Measurements from ENCODE around the gene ZNF646.

The ZNF646 gene

GRCh38 chr16:31110106-31111034 lies 36.1 kb downstream of the ZNF646 start:
- Histone ChIP-seq H3K4me3 (ENCODE audit: low read depth in 1 of 2, low read length in 2 of 2) (peak overlapping the region in 1 of 2 experiments; percentile 74; a peak in 1 of 4 replicates), H3K27ac (ENCODE audit: low read length) (no peak overlapping the region), H3K9ac (ENCODE audit: low read depth, low read length) (0 out of 2 replicates have a peak overlapping the region, but pooled peaks have one; percentile 85), H3K27me3 (ENCODE audit: insufficient read depth, low read length, poor library complexity) (no peaks in the 10 kb centered on the region), H2AFZ (ENCODE audit: low read depth, low read length) (no peak overlapping the region), H3K9me3 (ENCODE audit: insufficient read depth, low read length, severe bottlenecking) (no peaks in the 10 kb centered on the region), H3K4me2 (ENCODE audit: insufficient read depth, low read length) (peak overlapping the region; percentile 87; the same call in 1 of the 2 replicates), H3K4me1 (ENCODE audit: insufficient read depth, low read length) (peaks cover 25% of the 10 kb centered on the region), H3K79me2 (ENCODE audit: insufficient read depth, low read length) (peaks cover 19% of the 10 kb centered on the region), H3K36me3 (ENCODE audit: insufficient read depth, low read length) (peaks cover 42% of the 10 kb centered on the region), H4K20me1 (ENCODE audit: insufficient read depth, low read length) (no peaks in the 10 kb centered on the region)
- ATAC-seq (ENCODE audit: insufficient read depth, low read depth) (no peak), DNase-seq (no peak)
- no peak for TF ChIP-seq EZH2 (IDR thresholded peaks at IDR 0.05; ENCODE audit: borderline replicate concordance, low read depth, low read length, severe bottlenecking)
- TF ChIP-seq CTCF (IDR thresholded peaks at IDR 0.05; ENCODE audit: borderline replicate concordance, extremely low read depth, low read length, poor library complexity, severe bottlenecking) = no peak

- ATAC-seq (ENCODE audit: insufficient read depth, low read depth) (no peak), DNase-seq (no peak)
- no peaks in the 10 kb centered on the region for H4K20me1 ChIP-seq (ENCODE audit: insufficient read depth, low read length)
- no peak overlapping the region for H3K4me2 ChIP-seq (ENCODE audit: insufficient read depth, low read length)
- no peak overlapping the region for H3K27ac ChIP-seq (ENCODE audit: low read length)
- no peak overlapping the region for H3K4me3 ChIP-seq (ENCODE audit: low read depth in 1 of 2, low read length in 2 of 2)
- H3K36me3 ChIP-seq (ENCODE audit: insufficient read depth, low read length) = peaks cover 42% of the 10 kb centered on the region
- H3K79me2 ChIP-seq (ENCODE audit: insufficient read depth, low read length) = peaks cover 26% of the 10 kb centered on the region
- H3K9me3 ChIP-seq (ENCODE audit: insufficient read depth, low read length, severe bottlenecking) = no peaks in the 10 kb centered on the region
- H2AFZ ChIP-seq (ENCODE audit: low read depth, low read length) = no peak overlapping the region
- no peak overlapping the region for H3K9ac ChIP-seq (ENCODE audit: low read depth, low read length)
- peaks cover 38% of the 10 kb centered on the region for H3K4me1 ChIP-seq (ENCODE audit: insufficient read depth, low read length)
- TF ChIP-seq EZH2 (IDR thresholded peaks at IDR 0.05; ENCODE audit: borderline replicate concordance, low read depth, low read length, severe bottlenecking) (no peak), CTCF (IDR thresholded peaks at IDR 0.05; ENCODE audit: borderline replicate concordance, extremely low read depth, low read length, poor library complexity, severe bottlenecking) (no peak)
- no peaks in the 10 kb centered on the region for H3K27me3 ChIP-seq (ENCODE audit: insufficient read depth, low read length, poor library complexity)
Measured at GRCh38 chr16:31111881-31112466, 37.8 kb downstream of the ZNF646 start.

- no peak overlapping the region for H2AFZ ChIP-seq (ENCODE audit: low read depth, low read length)
- DNase-seq (no peak), ATAC-seq (ENCODE audit: insufficient read depth, low read depth) (no peak)
- no peaks in the 10 kb centered on the region for H3K9me3 ChIP-seq (ENCODE audit: insufficient read depth, low read length, severe bottlenecking)
- H3K4me3 ChIP-seq (ENCODE audit: low read depth in 1 of 2, low read length in 2 of 2) = no peak overlapping the region
- no peak overlapping the region for H3K9ac ChIP-seq (ENCODE audit: low read depth, low read length)
- peaks cover 33% of the 10 kb centered on the region for H3K4me1 ChIP-seq (ENCODE audit: insufficient read depth, low read length)
- H3K79me2 ChIP-seq (ENCODE audit: insufficient read depth, low read length) = peaks cover 28% of the 10 kb centered on the region
- TF ChIP-seq EZH2 (IDR thresholded peaks at IDR 0.05; ENCODE audit: borderline replicate concordance, low read depth, low read length, severe bottlenecking) = no peak
- TF ChIP-seq CTCF (IDR thresholded peaks at IDR 0.05; ENCODE audit: borderline replicate concordance, extremely low read depth, low read length, poor library complexity, severe bottlenecking) = no peak
- H3K27ac ChIP-seq (ENCODE audit: low read length) = 0 out of 2 replicates have a peak overlapping the region, but pooled peaks have one; percentile 7
- H3K27me3 ChIP-seq (ENCODE audit: insufficient read depth, low read length, poor library complexity) = no peaks in the 10 kb centered on the region
- peaks cover 42% of the 10 kb centered on the region for H3K36me3 ChIP-seq (ENCODE audit: insufficient read depth, low read length)
- no peak overlapping the region for H3K4me2 ChIP-seq (ENCODE audit: insufficient read depth, low read length)
- H4K20me1 ChIP-seq (ENCODE audit: insufficient read depth, low read length) = no peaks in the 10 kb centered on the region
Measured at GRCh38 chr16:31112711-31113110, 38.5 kb downstream of the ZNF646 start.
